ENCODE data around the gene YJU2. TPM values are rescaled to one million over a fixed set of nuclear protein-coding genes. Genes with fewer than 3 reads are reported as not detected.
A peak's percentile ranks its signal among the peaks of the same experiment; 100 is the strongest.

Gene YJU2
- total RNA-seq, 3 donors from 2014 or later (not counting 1 experiment from before 2014, with no cell fraction given), result 37.7 to 39.5 (median 38.5) TPM

GRCh38 chr19:4295972-4296771 lies 49.3 kb downstream of the YJU2 start:
- H3K27ac Mint-ChIP-seq, result no peak overlapping the region
- ATAC-seq, result no peak
- peaks cover 5 to 18% of the 10 kb centered on the region in 2 donors for H3K4me1 Mint-ChIP-seq

DNA sequence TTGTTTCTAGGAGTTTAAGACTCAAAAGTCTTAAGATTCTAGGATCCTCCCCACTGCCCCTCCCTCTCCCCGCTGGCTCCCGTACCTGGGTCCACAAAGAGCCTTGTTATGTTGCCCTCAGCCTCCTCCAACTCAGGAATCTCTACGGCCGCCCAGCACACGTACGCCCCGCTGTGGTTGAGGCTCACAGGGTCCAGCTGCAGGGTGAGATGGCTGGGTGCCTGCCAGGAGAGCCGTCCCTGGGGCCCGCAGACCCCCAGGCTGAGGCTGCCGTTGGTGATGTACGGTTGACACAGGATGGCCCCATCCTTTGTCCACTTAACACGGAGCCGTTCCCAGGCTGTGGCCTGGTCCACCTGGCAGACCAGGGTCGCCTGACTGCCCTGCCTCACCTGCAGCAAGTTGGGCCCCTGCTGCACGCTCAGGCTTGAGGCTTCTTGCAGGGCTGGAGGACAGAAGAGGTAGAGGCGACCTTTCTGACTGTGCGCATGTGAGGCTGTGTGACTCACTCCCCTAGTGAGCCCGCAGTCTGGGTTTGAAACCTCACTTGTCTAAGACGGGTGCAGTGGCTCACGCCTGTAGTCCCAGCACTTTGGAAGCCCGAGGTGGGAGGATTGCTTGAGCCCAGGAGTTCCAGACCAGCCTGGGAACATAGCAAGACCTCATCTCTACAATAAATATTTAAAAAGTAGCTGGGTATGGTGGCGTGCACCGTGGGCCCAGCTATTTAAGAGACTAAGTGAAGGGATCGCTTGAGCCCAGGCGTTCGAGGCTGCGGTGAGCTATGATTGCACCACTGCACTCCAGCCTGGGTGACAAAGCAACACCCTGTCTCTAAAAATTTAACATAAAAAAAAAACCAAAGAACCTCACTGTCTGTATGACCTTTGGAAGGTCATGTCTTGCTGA lies 51.3 kb downstream of the YJU2 start:
- no peaks in the 10 kb centered on the region for H3K36me3 Mint-ChIP-seq
- no peaks in the 10 kb centered on the region for H3K27me3 ChIP-seq (ENCODE audit: control insufficient read depth, insufficient read depth, low read length)
- H3K27me3 Mint-ChIP-seq (ENCODE audit: low read depth in 2 of 2), result no peaks in the 10 kb centered on the region
- WGBS (ENCODE audit: insufficient coverage), result 70% methylated on average over 27 of the region's 27 CpGs
- H3K9me3 ChIP-seq (ENCODE audit: control insufficient read depth, insufficient read depth, low read length), result no peaks in the 10 kb centered on the region
- H3K4me3 ChIP-seq (ENCODE audit: low read length), result no peak overlapping the region
- peaks cover 21 to 36% of the 10 kb centered on the region in 2 donors for H3K4me1 Mint-ChIP-seq
- no peaks in the 10 kb centered on the region for H3K36me3 ChIP-seq (ENCODE audit: control insufficient read depth, insufficient read depth, low read length)
- ATAC-seq, result peak; percentile 62 to 65 (median 64)
- H3K27ac Mint-ChIP-seq, result peak overlapping the region; percentile 58 to 85
- intact Hi-C loops (cut with micrococcal nuclease), result no loop called here
- no peak for DNase-seq
- H3K27ac ChIP-seq (ENCODE audit: low read length), result peak overlapping the region; percentile 34
- no peak overlapping the region for H3K4me3 Mint-ChIP-seq
- no peaks in the 10 kb centered on the region for H3K9me3 Mint-ChIP-seq
- no peak for TF ChIP-seq CTCF (IDR thresholded peaks at IDR 0.05)
- H3K4me1 ChIP-seq (ENCODE audit: control insufficient read depth, insufficient read depth, low read length), result peaks cover 32% of the 10 kb centered on the region

More at GRCh38 chr19:4295972-4296771, 49.3 kb downstream of the YJU2 start:
- TF ChIP-seq CTCF (IDR thresholded peaks at IDR 0.05), result no peak
- Histone ChIP-seq H3K9me3 (ENCODE audit: control insufficient read depth, insufficient read depth, low read length) (no peaks in the 10 kb centered on the region), H3K4me1 (ENCODE audit: control insufficient read depth, insufficient read depth, low read length) (peaks cover 14% of the 10 kb centered on the region), H3K36me3 (ENCODE audit: control insufficient read depth, insufficient read depth, low read length) (no peaks in the 10 kb centered on the region), H3K4me3 (ENCODE audit: low read length) (no peak overlapping the region), H3K27ac (ENCODE audit: low read length) (no peak overlapping the region), H3K27me3 (ENCODE audit: control insufficient read depth, insufficient read depth, low read length) (no peaks in the 10 kb centered on the region)
- DNase-seq, result no peak
- Mint-ChIP-seq H3K9me3 (no peaks in the 10 kb centered on the region), H3K36me3 (no peaks in the 10 kb centered on the region), H3K27me3 (ENCODE audit: low read depth in 2 of 2) (no peaks in the 10 kb centered on the region), H3K4me3 (no peak overlapping the region)
- WGBS (ENCODE audit: insufficient coverage), result 74% methylated on average over 14 of the region's 14 CpGs
- intact Hi-C loops (cut with micrococcal nuclease), result no loop called here

GRCh38 chr19:4298810-4299550 lies 52.1 kb downstream of the YJU2 start:
- Mint-ChIP-seq H3K4me1 (peaks cover 27 to 42% of the 10 kb centered on the region in 2 donors), H3K36me3 (no peaks in the 10 kb centered on the region), H3K4me3 (peak overlapping the region; percentile 56), H3K9me3 (no peaks in the 10 kb centered on the region), H3K27me3 (ENCODE audit: low read depth in 2 of 2) (no peaks in the 10 kb centered on the region), H3K27ac (peak overlapping the region; percentile 58 to 85)
- H3K4me3 ChIP-seq (ENCODE audit: low read length), result no peak overlapping the region
- intact Hi-C loops (cut with micrococcal nuclease), result no loop called here
- WGBS (ENCODE audit: insufficient coverage), result 91% methylated on average over 8 of the region's 8 CpGs
- peak overlapping the region; percentile 34 for H3K27ac ChIP-seq (ENCODE audit: low read length)
- ATAC-seq (peak in 1 of 3 donors; percentile 18), DNase-seq (no peak)
- peaks cover 41% of the 10 kb centered on the region for H3K4me1 ChIP-seq (ENCODE audit: control insufficient read depth, insufficient read depth, low read length)
- no peaks in the 10 kb centered on the region for H3K36me3 ChIP-seq (ENCODE audit: control insufficient read depth, insufficient read depth, low read length)
- TF ChIP-seq CTCF (IDR thresholded peaks at IDR 0.05), result no peak
- H3K9me3 ChIP-seq (ENCODE audit: control insufficient read depth, insufficient read depth, low read length), result no peaks in the 10 kb centered on the region
- H3K27me3 ChIP-seq (ENCODE audit: control insufficient read depth, insufficient read depth, low read length), result no peaks in the 10 kb centered on the region
